Daoy (cell line): ENCODE results near the gene RRAD. TPM values are rescaled to one million over a fixed set of nuclear protein-coding genes. Genes with fewer than 3 reads are reported as not detected.

Source experiments
- DNase-seq: peaks from one replicate; pipeline ENCODE4 v3.0.0-alpha.2; 2015; ENCODE audit warnings: low read depth
- total RNA-seq: library from RNA; depleted of rRNA; stranded (reverse); fragments of >200 nt; shearing (Covaris generic); gene quantifications from 2 replicates; pipeline ENCODE4 v1.2.3, GENCODE V29; 2014

Gene RRAD
- total RNA-seq, 1 experiment from 2014 or later = 24.3 TPM

- peak; percentile 89 for DNase-seq
Observed at GRCh38 chr16:66934138-66934838, 9.0 kb upstream of the RRAD start, which contains the start of gene CIAO2B. TSS of gene CIAO2B (minus strand) at chr16:66934402. CDS start at chr16:66934364, 38 bp downstream.

- no peak for DNase-seq
Observed at GRCh38 chr16:66933776-66934137, 8.4 kb upstream of the RRAD start.

DNA sequence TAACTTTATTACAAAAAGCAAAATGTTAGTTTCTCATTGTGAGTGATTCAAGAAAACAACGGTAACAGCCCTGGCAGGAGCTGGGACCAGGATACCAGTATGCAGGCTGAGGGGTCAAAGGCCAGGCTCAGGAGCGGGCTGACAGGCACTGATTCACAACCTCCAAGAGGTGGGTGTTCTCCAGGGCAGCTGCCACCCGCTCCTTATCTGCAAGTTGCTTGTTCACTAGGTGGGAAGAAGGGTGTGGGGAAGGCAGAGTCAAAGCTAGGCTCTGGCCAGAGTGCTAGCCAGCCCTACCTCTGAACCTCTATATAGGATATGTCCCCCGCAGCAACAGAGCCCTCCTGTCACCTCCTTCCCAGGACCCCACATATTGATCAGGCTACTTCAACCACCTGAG, 6.7 kb upstream of the RRAD start:
- no peak for DNase-seq

GRCh38 chr16:66931665-66932064, 6.3 kb upstream of the RRAD start:
- no peak for DNase-seq

GRCh38 chr16:66930189-66930588, 4.9 kb upstream of the RRAD start:
- DNase-seq = peak; percentile 72

DNA sequence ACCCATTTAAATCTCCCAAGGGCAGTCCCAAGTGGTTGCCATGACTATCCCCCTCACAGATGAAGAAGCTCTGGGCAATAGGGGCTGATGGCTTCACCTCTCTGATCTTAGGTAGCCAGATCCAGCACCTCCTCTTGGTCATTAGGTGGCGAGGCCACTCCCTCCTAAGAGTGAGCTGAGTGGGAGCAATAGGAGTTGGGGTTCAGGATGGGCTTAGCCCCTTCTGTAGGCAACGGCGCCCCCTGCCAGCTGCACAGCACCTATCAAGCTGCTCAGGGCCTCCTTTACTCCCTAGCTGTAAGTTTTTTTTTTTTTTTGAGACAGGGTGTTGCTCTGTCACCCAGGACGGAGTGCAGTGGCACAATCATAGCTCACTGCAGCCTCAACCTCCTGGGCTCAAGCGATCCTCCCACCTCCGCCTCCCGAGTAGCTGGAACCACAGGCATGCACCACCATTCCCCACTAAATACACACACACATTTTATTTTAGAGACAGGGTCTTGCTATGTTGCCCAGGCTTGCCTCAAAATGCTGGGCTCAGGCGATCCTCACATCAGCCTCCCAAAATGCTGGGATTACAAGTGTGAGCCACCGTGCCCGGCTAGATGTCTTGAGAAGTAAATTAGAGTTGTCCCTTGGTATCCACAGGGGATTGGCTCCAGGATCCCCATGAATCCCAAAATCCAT, 3.5 kb upstream of the RRAD start:
- DNase-seq = peak; percentile 63

GRCh38 chr16:66927918-66928649, 2.7 kb upstream of the RRAD start:
- DNase-seq = peak; percentile 54

GRCh38 chr16:66926961-66927436, 1.7 kb upstream of the RRAD start:
- DNase-seq = peak; percentile 95

DNA sequence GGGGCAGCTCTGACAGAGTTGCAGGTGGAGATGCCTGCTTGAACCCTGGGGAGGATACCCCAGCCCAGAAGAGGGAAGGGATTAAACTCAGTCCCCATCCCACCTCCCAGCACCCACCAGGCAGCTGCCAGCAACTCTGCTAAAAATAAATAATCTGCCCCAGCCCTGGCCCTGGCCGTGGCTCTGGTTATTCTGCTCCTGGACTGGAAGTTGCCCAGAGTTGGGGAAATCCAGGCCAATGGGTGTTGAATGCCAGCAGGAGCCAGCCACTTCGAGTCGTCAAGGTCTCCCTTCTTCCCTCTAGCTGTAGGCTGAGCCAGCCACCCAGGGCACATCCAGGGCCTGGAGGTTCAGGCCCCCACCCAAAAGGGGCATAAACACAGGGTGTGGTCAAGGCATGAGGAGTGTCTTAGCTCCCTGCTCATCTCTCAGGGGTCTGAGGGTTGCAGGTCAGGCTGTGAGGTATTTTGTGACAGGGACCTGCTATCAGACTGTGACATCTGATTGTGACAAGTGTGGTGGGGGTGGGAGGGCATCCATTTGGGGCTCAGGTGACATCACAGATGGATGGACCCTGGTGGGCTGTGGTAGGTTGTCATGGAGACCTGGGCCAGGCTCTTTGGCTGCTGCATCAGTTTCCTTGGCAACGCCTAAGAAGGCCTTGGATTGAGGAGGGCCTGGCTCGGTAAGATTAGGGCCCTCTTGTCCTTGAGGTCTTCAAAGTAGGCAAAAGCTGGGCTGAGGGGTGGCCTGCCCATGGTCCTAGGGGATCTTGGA, 1.0 kb upstream of the RRAD start:
- peak; percentile 37 for DNase-seq

DNA sequence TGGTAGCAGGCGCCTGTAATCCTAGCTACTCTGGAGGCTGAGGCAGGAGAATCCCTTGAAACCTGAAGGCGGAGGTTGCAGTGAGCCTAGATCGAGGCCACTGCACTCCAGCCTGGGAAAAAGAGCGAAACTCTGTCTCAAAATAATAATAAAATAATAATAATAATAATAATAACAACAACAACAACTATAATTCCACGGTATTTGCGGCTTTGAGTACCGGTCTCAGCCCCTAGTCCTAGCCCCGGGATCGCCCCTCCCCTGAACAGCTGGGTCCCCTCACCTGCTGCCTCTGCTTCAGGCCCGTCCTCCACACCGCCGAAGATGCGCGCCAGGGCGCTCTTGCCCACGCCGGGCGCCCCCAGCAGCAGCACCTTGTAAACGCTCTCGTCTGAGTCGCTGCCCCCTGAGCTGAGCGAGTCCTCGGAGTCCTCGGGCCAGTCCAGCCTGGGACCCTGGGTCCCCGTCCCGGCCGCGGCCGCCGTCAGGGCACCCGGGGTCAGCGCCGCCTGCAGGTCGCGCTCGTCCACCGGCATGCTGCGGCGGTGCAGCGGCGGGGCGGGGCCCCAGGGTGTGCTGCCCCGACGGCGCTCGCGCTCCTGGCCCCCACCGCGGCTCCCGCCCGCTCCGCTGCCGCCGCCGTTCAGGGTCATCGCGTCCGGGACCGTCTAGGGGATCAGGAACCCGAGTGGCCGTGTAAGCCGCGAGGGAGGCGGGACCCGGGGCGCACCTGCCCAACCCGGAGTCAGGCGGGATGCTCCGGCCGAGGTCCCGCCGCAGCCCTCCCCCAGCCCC, 611 bp downstream of the RRAD start:
- peak; percentile 46 for DNase-seq

DNA sequence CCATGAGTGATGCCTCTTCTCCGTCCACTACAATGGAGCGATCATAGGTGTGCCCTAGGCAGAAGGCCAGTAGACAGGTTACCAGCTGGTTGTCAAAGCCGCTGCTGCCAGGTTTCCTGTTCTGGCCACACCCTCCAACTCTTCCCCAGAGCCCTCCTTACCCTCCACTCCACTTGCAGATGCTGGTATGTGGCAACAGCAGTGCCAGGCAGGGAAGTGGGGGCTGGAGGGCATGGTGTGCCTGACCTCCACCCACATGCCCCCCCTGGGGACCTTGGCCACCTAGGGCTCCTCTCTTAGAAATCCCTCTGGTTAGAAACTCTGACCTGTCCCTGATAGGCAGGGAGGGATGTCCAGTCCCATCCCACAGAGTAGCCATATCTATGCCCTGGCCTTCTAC, 1.5 kb downstream of the RRAD start:
- no peak for DNase-seq

DNA sequence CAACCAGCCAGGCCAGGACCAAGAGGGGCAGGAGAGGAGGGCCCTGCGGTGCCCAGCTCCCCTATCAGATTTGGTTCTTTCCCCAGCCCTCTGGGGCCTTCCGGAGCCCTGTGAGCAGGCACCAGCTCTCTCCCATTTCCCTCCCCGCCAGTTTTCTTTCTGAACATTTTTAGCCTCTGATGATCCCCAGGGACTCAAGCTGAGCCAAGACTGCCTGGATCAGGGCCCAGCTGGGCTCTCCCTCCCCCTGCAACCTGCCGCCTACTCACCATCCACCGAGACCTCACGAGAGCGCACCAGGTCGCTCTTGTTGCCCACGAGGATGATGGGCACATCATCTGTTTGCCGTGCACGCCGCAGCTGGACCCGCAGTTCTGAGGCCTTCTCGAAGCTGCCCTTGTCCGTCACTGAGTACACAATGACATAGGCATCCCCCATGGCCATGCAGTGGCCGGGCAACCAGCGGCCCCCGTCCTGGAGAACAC, 2.0 kb downstream of the RRAD start:
- DNase-seq = peak; percentile 47

- DNase-seq = no peak
Observed at GRCh38 chr16:66921729-66922450, 3.4 kb downstream of the RRAD start.

DNA sequence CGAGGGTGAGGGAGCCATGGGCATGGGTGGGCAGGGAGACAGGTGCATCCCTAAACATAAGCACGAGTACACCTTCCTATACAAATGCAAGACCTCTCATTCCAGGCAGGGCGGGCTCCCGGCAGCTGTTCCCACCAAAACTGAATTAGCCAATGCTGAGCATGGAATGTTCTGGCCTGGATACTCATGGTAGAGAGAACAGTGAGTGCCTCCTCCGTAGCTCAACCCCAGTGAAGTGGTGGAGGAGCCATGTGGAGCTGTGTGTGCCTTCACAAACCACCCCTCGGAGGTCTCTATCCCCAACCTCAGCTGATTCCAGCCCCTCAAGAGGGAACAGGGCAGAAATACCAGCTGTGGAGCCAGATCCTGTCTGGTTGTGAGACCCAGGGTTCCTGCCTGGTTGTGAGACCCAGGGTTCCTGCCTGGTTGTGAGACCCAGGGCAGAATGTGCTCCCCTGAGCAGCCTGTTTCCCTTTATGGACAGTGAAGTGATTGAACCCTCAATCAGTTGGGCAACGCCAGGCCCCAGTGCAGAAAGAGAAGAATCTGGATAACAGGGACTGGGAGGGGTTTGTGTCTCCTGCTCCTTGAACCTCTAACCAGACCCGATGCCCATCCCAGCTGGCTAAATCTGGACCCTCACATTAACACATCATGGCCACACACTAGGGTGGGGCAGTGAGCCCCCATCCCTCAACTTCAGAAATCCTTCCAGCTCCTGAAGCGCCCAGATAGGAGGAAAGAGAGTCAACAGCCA, 4.2 kb downstream of the RRAD start:
- no peak for DNase-seq

GRCh38 chr16:66920299-66920590, 5.1 kb downstream of the RRAD start:
- no peak for DNase-seq

GRCh38 chr16:66919569-66920298, 5.6 kb downstream of the RRAD start:
- no peak for DNase-seq

DNA sequence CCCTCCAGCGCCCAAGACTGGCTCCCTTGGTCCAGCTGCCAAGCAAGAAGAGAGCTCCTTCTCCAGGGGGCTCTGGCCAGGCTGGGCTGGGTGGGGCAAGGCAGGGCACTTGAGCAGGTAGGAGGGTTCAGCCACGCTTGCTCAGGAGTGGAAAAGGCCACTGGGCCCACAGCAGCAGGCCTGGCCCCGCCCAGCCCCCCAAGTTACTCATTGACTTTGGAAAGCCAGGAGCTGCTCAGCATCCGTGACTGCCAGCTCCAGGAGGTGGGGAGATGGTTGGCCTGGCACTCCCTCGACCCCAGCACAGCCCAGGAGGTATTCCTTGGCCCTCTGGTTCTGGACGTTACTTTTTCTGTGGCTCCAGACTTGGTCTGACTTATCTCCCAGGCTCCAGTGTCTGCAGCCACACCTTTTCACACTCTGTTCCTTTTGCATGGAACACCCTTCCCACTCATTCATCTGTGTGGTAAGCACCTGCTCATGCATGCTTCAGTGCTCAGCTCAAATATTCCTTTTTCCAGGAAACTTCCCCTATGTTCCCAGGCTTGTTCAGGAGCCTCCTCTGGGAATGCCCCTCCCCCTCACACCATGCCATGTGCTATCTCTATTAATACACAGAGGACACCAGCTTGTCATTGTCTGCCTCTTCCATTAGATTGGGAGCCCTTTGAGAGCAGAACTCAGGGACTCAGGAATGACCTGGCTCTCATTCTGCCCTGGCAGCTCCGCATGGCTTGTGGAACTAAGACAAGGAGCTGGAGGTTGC, 6.3 kb downstream of the RRAD start, which contains the start of gene CDH16:
Gene CDH16 (minus strand): TSS at position 83 of the 766 bp plus-strand sequence. CDS start 820 bp downstream, outside the sequence.
- no peak for DNase-seq

DNA sequence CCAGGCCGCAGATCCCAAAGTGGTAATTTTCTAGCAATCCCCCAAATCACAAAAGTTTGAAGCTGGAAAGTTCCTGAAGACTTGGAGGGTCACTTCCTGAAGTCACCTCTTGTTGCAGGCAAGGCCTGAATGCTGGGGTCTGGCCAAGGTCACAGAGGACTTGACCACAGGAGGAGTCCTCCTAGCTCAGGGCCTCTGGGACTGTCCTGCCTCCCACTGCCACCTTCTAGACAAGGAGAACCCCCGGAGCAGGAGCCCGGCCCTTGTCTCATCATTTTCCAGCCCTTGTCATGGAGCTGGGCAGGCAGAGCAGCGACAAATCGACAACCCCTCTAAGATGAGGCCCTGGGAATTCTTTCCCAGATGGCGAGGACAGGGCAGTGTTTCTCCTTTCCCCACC, 7.0 kb downstream of the RRAD start:
- no peak for DNase-seq
